Keratinocyte (primary cell): ENCODE results near the gene PDE3A.

Source experiments
- CTCF ChIP-seq, 3 experiments: IDR thresholded peaks in 1 of 3; conservative IDR thresholded peaks in 1 of 3; optimal IDR thresholded peaks in 1 of 3; 2 replicates in 2 of 3; 3 replicates in 1 of 3; pipeline versions ENCODE3 to v1.5.1; 2011; ENCODE audit warnings: low read length in 3 of 3, mild to moderate bottlenecking in 3 of 3, moderate library complexity in 2 of 3, control low read depth in 1 of 3, inconsistent platforms in 1 of 3; ENCODE audit not compliant: insufficient read depth in 2 of 3; ENCODE audit errors: extremely low read depth in 1 of 3
- EZH2 ChIP-seq: IDR thresholded peaks from one replicate; pipeline ENCODE4 v1.6.1; 2012; ENCODE audit warnings: inconsistent platforms, mild to moderate bottlenecking, low read length, moderate library complexity

DNA sequence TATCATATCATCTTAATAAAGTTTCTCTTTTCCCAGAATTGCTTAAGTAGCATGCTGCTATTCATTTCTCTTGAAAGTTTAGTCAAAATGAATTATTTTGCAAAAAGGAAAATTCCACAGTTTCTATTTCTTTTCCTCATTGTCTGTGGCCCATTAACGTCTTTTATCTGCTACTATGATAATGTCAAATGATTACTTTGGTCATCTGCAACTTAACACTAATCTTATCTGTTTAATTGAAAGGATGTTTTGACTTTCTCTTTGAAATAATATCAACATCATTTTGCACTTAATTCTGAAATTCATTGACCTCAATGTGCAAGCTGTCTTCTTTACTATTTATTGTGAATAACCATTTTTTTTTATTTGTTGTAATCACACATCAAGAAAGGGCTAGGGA is 180.3 kb downstream of the PDE3A start:
- TF ChIP-seq CTCF (optimal IDR thresholded peaks at IDR 0.05 in 1 of 3, IDR thresholded peaks at IDR 0.05 in 1 of 3, conservative IDR thresholded peaks at IDR 0.05 in 1 of 3; ENCODE audit: extremely low read depth in 1 of 3, insufficient read depth in 2 of 3, low read length in 3 of 3): no peak
- no peak for TF ChIP-seq EZH2
